ENCODE measurements around the gene UBQLN4.
A peak's percentile ranks its signal among the peaks of the same experiment; 100 is the strongest.

UBQLN4 gene

GRCh38 chr1:156065871-156066270 lies 12.3 kb upstream of the UBQLN4 start:
- H3K27ac Mint-ChIP-seq (ENCODE audit: low read depth): no peak overlapping the region

DNA sequence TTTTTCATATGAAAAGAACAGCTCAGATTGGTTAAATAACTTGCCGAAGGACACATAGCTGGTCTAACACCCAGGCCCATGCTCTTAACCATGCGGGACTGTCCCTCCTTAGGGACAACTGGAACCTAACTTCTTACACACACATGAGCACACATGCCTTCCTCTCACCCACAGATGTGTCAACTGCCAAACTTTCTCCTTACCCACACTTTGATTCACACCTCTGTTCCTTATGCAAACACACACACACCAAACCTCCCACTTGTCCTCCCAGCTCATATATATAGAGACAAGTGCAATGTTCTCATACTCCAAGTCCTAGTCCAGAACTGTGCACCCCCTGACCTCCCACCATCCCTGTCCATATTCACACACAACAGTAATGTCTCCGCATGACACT lies 11.6 kb upstream of the UBQLN4 start:
- Mint-ChIP-seq H3K27me3 (no peaks in the 10 kb centered on the region), H3K4me1 (no peaks in the 10 kb centered on the region)
- ATAC-seq (replicated peaks; ENCODE audit: extremely low read depth, poor library complexity, severe bottlenecking): no peak

More at GRCh38 chr1:156065871-156066270, 12.3 kb upstream of the UBQLN4 start:
- DNase-seq (ENCODE audit: low spot score in 2 of 2) (no peak), ATAC-seq (replicated peaks; ENCODE audit: extremely low read depth, poor library complexity, severe bottlenecking) (no peak)
- Mint-ChIP-seq H3K4me3 (no peak overlapping the region), H3K36me3 (ENCODE audit: insufficient read depth) (peaks cover 1% of the 10 kb centered on the region), H3K4me1 (no peaks in the 10 kb centered on the region), H3K27me3 (no peaks in the 10 kb centered on the region), H3K9me3 (no peaks in the 10 kb centered on the region)

DNA sequence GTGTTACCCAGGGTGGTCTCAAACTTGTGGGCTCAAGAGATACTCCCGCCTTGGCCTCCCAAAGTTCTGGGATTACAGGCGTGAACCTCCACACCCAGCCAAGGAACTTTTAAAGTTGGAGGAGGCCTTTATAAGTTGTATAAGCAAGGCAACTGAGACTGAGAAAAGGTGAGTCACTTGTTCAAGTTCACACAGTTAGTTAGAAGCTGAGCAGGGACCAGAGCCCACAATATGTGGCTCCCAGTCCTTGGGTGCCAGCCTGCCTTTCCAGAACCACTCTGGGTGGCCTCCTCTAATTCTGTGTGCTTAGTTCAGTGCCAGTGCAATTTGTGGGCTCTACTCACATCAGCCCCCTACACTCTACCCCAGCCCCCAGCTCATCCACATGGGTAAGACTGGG lies 11.0 kb upstream of the UBQLN4 start:
- H3K4me1 Mint-ChIP-seq: no peaks in the 10 kb centered on the region
- peaks cover 1% of the 10 kb centered on the region for H3K36me3 Mint-ChIP-seq (ENCODE audit: insufficient read depth)
- no peak overlapping the region for H3K4me3 Mint-ChIP-seq
- H3K27ac Mint-ChIP-seq (ENCODE audit: low read depth): no peak overlapping the region
- H3K27me3 Mint-ChIP-seq: no peaks in the 10 kb centered on the region
- DNase-seq (ENCODE audit: low spot score in 2 of 2) (no peak), ATAC-seq (replicated peaks; ENCODE audit: extremely low read depth, poor library complexity, severe bottlenecking) (no peak)
- H3K9me3 Mint-ChIP-seq: no peaks in the 10 kb centered on the region

More for the DNA sequence above, 11.6 kb upstream of the UBQLN4 start:
- Mint-ChIP-seq H3K9me3 (no peaks in the 10 kb centered on the region), H3K36me3 (ENCODE audit: insufficient read depth) (peaks cover 1% of the 10 kb centered on the region), H3K27ac (ENCODE audit: low read depth) (no peak overlapping the region), H3K4me3 (no peak overlapping the region)
- no peak for DNase-seq (ENCODE audit: low spot score in 2 of 2)

DNA sequence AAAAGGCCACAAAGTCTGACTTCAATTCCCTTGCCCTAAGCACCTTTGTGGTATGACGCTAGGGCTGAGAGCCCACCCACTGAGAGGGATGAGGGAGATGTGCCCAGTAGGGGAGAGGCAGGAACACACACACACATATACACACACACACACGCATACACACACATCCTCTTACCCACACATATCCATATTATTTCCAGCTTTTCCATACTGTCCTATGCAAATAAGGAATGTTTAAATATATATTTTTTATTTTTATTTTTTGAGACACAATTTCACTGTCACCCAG lies 10.3 kb upstream of the UBQLN4 start:
- H3K36me3 Mint-ChIP-seq (ENCODE audit: insufficient read depth): peaks cover 3% of the 10 kb centered on the region
- H3K4me3 Mint-ChIP-seq: no peak overlapping the region
- no peak for DNase-seq (ENCODE audit: low spot score in 2 of 2)
- no peaks in the 10 kb centered on the region for H3K4me1 Mint-ChIP-seq
- no peaks in the 10 kb centered on the region for H3K27me3 Mint-ChIP-seq
- H3K27ac Mint-ChIP-seq (ENCODE audit: low read depth): no peak overlapping the region
- ATAC-seq (replicated peaks; ENCODE audit: extremely low read depth, poor library complexity, severe bottlenecking): no peak
- no peaks in the 10 kb centered on the region for H3K9me3 Mint-ChIP-seq

GRCh38 chr1:156062189-156062588 lies 8.6 kb upstream of the UBQLN4 start:
- Mint-ChIP-seq H3K36me3 (ENCODE audit: insufficient read depth) (peaks cover 5% of the 10 kb centered on the region), H3K27me3 (no peaks in the 10 kb centered on the region), H3K9me3 (no peaks in the 10 kb centered on the region), H3K27ac (ENCODE audit: low read depth) (no peak overlapping the region), H3K4me3 (no peak overlapping the region), H3K4me1 (no peaks in the 10 kb centered on the region)
- ATAC-seq (replicated peaks; ENCODE audit: extremely low read depth, poor library complexity, severe bottlenecking): no peak
- DNase-seq (ENCODE audit: low spot score in 2 of 2): no peak

- no peak within 1 kb of the TSS for H3K27ac Mint-ChIP-seq (ENCODE audit: low read depth)
- DNase-seq (ENCODE audit: low spot score in 2 of 2): no peak
- peaks cover 5% of the 10 kb centered on the region for H3K4me1 Mint-ChIP-seq
- H3K27me3 Mint-ChIP-seq: no peaks in the 10 kb centered on the region
- no peaks in the 10 kb centered on the region for H3K9me3 Mint-ChIP-seq
- peaks cover 8% of the 10 kb centered on the region for H3K36me3 Mint-ChIP-seq (ENCODE audit: insufficient read depth)
- no peak for ATAC-seq (replicated peaks; ENCODE audit: extremely low read depth, poor library complexity, severe bottlenecking)
- H3K4me3 Mint-ChIP-seq: no peak within 1 kb of the TSS
Measured at GRCh38 chr1:156060937-156061636, 7.5 kb upstream of the UBQLN4 start, which contains the start of gene RAB25. TSS of gene RAB25 (plus strand) at chr1:156061160. CDS start at chr1:156061401, 241 bp downstream.

DNA sequence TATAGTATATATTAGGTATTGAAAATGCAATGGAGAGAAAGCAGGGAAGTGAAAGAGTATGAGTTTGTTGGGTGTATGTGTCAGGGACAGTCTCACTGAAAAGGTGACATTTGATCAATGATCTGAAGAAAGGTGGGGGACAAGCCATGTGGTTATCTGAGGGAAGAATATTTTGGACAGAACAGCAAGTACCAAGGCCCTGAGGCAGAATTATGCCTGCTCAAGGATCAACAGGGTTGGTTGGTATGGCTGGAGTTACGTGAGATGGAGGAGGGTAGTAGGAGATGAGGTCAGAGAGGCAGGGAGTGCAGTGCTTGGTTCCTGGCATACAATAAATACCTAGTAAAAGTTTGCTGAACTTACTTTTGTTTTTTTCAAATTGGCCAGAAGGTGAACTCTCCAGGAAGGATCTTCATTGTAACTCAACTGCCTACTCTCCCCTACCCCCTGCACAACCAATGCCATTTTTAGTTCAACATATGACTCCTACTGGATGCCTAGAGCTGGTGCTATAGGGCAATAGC lies 2.8 kb upstream of the UBQLN4 start:
- DNase-seq (ENCODE audit: low spot score in 2 of 2) (no peak), ATAC-seq (replicated peaks; ENCODE audit: extremely low read depth, poor library complexity, severe bottlenecking) (no peak)
- H3K36me3 Mint-ChIP-seq (ENCODE audit: insufficient read depth): peaks cover 21% of the 10 kb centered on the region
- no peaks in the 10 kb centered on the region for H3K27me3 Mint-ChIP-seq
- peaks cover 29% of the 10 kb centered on the region for H3K4me1 Mint-ChIP-seq
- H3K9me3 Mint-ChIP-seq: no peaks in the 10 kb centered on the region
- no peak overlapping the region for H3K4me3 Mint-ChIP-seq
- no peak overlapping the region for H3K27ac Mint-ChIP-seq (ENCODE audit: low read depth)

DNA sequence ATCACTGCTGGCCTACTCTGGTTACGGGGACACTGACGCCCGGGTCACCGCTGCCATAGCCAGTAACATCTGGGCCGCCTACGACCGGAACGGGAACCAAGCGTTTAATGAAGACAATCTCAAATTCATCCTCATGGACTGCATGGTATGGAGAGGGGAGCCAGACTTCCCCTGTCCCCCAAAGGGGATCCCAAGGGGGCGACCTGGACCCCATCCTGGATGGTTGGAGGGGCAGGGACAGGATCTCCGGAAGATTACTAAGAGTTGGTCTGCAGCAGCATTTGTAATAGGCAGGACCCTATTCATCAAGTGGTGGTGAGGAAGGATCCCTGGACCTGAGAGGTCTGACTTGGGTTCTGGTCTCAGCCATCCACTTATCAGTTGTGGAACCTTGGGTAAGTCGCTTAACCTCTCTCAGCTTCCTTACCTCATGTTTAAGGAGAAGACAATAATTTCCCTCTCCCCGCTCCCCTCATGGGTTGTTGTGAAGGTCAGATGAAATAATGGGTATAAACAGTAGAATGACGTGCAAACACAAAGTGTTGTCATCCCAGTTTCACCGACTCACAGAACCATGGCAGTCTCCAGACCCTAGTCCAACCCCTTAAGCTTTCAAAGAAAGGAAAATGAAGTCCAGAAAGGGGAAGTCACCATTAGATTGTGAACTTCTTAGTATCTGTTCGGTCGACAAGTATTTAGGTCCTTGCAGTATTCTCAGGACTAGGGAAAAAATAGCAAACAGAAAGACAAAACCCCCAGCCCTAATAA lies 1.9 kb upstream of the UBQLN4 start:
- H3K27ac Mint-ChIP-seq (ENCODE audit: low read depth): peak overlapping the region; percentile 73
- DNase-seq (ENCODE audit: low spot score in 2 of 2) (no peak), ATAC-seq (replicated peaks; ENCODE audit: extremely low read depth, poor library complexity, severe bottlenecking) (no peak)
- H3K27me3 Mint-ChIP-seq: no peaks in the 10 kb centered on the region
- H3K9me3 Mint-ChIP-seq: no peaks in the 10 kb centered on the region
- H3K36me3 Mint-ChIP-seq (ENCODE audit: insufficient read depth): peaks cover 22% of the 10 kb centered on the region
- H3K4me1 Mint-ChIP-seq: peaks cover 29% of the 10 kb centered on the region
- peak overlapping the region; percentile 94 for H3K4me3 Mint-ChIP-seq

DNA sequence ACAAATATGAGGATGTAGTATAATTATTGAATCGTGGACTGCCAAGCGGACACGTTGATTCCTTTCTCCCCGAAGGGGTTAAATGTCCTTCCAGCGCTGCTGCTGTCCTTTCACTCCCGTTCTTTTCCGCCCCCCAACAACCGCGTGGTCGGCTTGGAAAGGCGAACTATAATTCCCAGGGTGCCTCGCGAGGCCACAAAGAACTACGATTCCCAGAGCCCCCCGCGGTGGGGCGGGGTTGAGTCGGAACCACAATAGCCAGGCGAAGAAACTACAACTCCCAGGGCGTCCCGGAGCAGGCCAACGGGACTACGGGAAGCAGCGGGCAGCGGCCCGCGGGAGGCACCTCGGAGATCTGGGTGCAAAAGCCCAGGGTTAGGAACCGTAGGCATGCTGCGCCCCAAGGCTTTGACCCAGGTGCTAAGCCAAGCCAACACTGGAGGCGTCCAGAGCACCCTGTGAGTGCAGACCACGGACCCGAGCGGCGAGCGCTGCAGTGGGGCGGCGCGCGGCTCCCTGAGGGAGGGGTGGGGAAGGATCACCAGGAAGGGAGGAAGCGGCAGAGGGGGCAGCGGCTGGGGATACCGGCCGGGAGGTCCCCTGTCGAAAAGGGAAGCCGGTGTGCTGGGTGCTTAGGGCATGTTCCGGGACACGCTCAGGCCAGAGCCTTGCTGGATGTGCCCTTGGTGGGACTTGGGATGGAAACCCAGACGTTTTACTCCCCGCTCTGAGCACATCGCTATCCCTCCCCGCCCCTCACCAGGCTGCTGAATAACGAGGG lies 1.1 kb upstream of the UBQLN4 start, which contains the start of gene LAMTOR2:
Gene LAMTOR2 (plus strand): TSS at position 283 of the 781 bp plus-strand sequence. CDS start 108 bp downstream, at position 391.
- H3K36me3 Mint-ChIP-seq (ENCODE audit: insufficient read depth): peaks cover 25% of the 10 kb centered on the region
- peak; percentile 84 for ATAC-seq (replicated peaks; ENCODE audit: extremely low read depth, poor library complexity, severe bottlenecking)

DNA sequence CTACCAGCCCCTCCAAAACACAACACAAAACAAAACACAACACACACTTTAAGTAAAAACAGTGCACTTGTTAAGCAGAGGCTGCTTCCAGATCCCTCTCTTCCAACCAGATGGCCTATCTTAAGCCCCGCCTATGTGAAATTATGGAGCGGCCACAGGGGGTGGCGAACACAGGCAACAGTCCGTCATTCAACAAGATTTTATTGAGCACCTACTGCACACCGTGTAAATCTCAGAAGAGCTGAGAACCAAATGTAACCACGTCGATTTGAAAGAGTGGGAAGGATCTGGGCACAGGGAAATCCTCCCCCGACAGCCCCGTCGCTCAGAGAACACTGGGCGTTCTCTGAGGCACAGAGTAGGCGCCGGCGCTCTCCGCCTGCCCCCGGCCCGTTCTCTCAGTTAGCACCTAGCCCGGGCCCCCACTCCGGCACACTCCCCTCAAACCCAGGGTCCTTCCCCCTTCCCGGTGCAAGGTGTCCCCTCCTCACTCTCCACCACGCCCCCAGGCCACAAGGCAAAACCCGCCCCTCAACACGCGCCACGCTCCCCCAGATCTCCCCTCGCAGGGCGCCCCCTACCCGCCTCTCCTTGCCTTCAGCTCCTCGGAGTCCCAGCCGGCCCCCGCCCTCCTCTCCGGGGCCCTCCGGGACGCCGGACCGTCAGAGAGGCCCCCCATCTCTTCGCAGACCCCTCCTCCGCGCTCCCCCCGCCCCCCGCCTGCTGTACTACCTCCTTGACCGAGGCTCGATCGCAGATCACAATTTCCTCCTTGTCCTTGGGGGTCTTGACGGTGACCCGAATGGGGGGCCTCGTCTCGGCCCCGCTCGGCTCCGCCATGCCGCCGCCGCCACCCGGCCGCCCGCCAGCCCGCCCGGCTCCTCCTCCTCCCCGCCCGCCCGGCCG lies 483 bp downstream of the UBQLN4 start:
- ATAC-seq (replicated peaks; ENCODE audit: extremely low read depth, poor library complexity, severe bottlenecking) (peak; percentile 17), DNase-seq (ENCODE audit: low spot score in 2 of 2) (peak; percentile 28 to 43)
- Mint-ChIP-seq H3K27me3 (no peaks in the 10 kb centered on the region), H3K4me1 (peaks cover 29% of the 10 kb centered on the region), H3K4me3 (peak overlapping the region; percentile 94), H3K27ac (ENCODE audit: low read depth) (peak overlapping the region; percentile 57), H3K9me3 (no peaks in the 10 kb centered on the region), H3K36me3 (ENCODE audit: insufficient read depth) (peaks cover 28% of the 10 kb centered on the region)

More for the DNA sequence above, 1.1 kb upstream of the UBQLN4 start, which contains the start of gene LAMTOR2:
- DNase-seq (ENCODE audit: low spot score in 2 of 2): peak; percentile 90 to 91
- Mint-ChIP-seq H3K4me1 (peaks cover 29% of the 10 kb centered on the region), H3K27ac (ENCODE audit: low read depth) (peak within 1 kb of the TSS; percentile 73), H3K27me3 (no peaks in the 10 kb centered on the region), H3K9me3 (no peaks in the 10 kb centered on the region), H3K4me3 (peak within 1 kb of the TSS; percentile 94)

GRCh38 chr1:156051011-156051725 lies 2.4 kb downstream of the UBQLN4 start:
- H3K27me3 Mint-ChIP-seq: no peaks in the 10 kb centered on the region
- ATAC-seq (replicated peaks; ENCODE audit: extremely low read depth, poor library complexity, severe bottlenecking) (no peak), DNase-seq (ENCODE audit: low spot score in 2 of 2) (no peak)
- H3K27ac Mint-ChIP-seq (ENCODE audit: low read depth): no peak overlapping the region
- H3K36me3 Mint-ChIP-seq (ENCODE audit: insufficient read depth): peaks cover 23% of the 10 kb centered on the region
- H3K9me3 Mint-ChIP-seq: no peaks in the 10 kb centered on the region
- no peak overlapping the region for H3K4me3 Mint-ChIP-seq
- peaks cover 25% of the 10 kb centered on the region for H3K4me1 Mint-ChIP-seq

Measured in central memory CD8-positive, alpha-beta T cell (primary cell).